HG02678 (cell line): Measurements from ENCODE around the gene TMEM138.

Source experiments
- ATAC-seq: cut with Tn5 transposase; IDR thresholded peaks from one replicate; pipeline ENCODE4 v1.9.1; 2021; ENCODE audit warnings: mild to moderate bottlenecking, moderate library complexity; ENCODE audit not compliant: unreplicated experiment

TMEM138 gene

GRCh38 chr11:61361741-61362541 is at the start of gene TMEM138, which contains the start of gene CYB561A3:
TSS of gene TMEM138 (plus strand) at chr11:61362374. CDS start at chr11:61364391, 2,017 bp downstream.
TSS of gene CYB561A3 (minus strand) at chr11:61361882. CDS start at chr11:61356713, 5,169 bp downstream.
- ATAC-seq = peak; percentile 87

GRCh38 chr11:61315260-61315659 is 46.9 kb upstream of the TMEM138 start:
- ATAC-seq = no peak

GRCh38 chr11:61325649-61326414 is 36.3 kb upstream of the TMEM138 start:
- ATAC-seq = no peak

GRCh38 chr11:61327669-61328071 is 34.5 kb upstream of the TMEM138 start:
- ATAC-seq = no peak

GRCh38 chr11:61328351-61328750 is 33.8 kb upstream of the TMEM138 start:
- no peak for ATAC-seq

GRCh38 chr11:61329871-61330270 is 32.3 kb upstream of the TMEM138 start:
- ATAC-seq = no peak

GRCh38 chr11:61331651-61332050 is 30.5 kb upstream of the TMEM138 start:
- ATAC-seq = no peak

- no peak for ATAC-seq
Observed at GRCh38 chr11:61332281-61332796, 29.8 kb upstream of the TMEM138 start.

GRCh38 chr11:61332797-61333549 is 29.2 kb upstream of the TMEM138 start, which contains the start of the genes DDB1 and TKFC:
TSS of gene DDB1 (minus strand) at chr11:61333105. CDS start at chr11:61332968, 137 bp downstream.
TSS of gene TKFC (plus strand) at chr11:61333228. CDS start at chr11:61334729, 1,501 bp downstream.
- peak; percentile 91 for ATAC-seq

GRCh38 chr11:61333550-61334433 is 28.4 kb upstream of the TMEM138 start:
- ATAC-seq = no peak

GRCh38 chr11:61334434-61335354 is 27.5 kb upstream of the TMEM138 start:
- no peak for ATAC-seq

GRCh38 chr11:61335355-61335710 is 26.8 kb upstream of the TMEM138 start:
- no peak for ATAC-seq

GRCh38 chr11:61336171-61336935 is 25.8 kb upstream of the TMEM138 start:
- peak; percentile 53 for ATAC-seq

- ATAC-seq = no peak
Observed at GRCh38 chr11:61337706-61338470, 24.3 kb upstream of the TMEM138 start.

GRCh38 chr11:61338783-61339489 is 23.2 kb upstream of the TMEM138 start:
- ATAC-seq = no peak

GRCh38 chr11:61339490-61339878 is 22.7 kb upstream of the TMEM138 start:
- no peak for ATAC-seq

- ATAC-seq = no peak
Observed at GRCh38 chr11:61340979-61341378, 21.2 kb upstream of the TMEM138 start.
